Glutamatergic neuron (in vitro differentiated cells): Measurements from ENCODE around the gene VEGFA. TPM values are rescaled to one million over a fixed set of nuclear protein-coding genes. Genes with fewer than 3 reads are reported as not detected.
"Not testable (repeated sequence)": the region's sequence is repeated elsewhere in the genome, so short reads cannot be mapped to it uniquely, and the experiment has no call there.

Experiments
- DNase-seq: peaks from one replicate; pipeline ENCODE4 v3.0.0; 2022
- H3K27ac Mint-ChIP-seq: one replicate; pipeline ENCODE4 v1.8.0; 2020; ENCODE audit warnings: mild to moderate bottlenecking, mixed read lengths, inconsistent platforms; ENCODE audit not compliant: unreplicated experiment
- H3K27me3 Mint-ChIP-seq: one replicate; pipeline ENCODE4 v1.8.0; 2020; ENCODE audit warnings: mild to moderate bottlenecking, moderate library complexity, mixed read lengths, inconsistent platforms; ENCODE audit not compliant: unreplicated experiment
- H3K36me3 Mint-ChIP-seq: one replicate; pipeline ENCODE4 v1.8.0; 2020; ENCODE audit warnings: mild to moderate bottlenecking, mixed read lengths, inconsistent platforms; ENCODE audit not compliant: unreplicated experiment
- H3K4me1 Mint-ChIP-seq: one replicate; pipeline ENCODE4 v1.8.0; 2020; ENCODE audit warnings: mild to moderate bottlenecking, low read depth, mixed read lengths, inconsistent platforms; ENCODE audit not compliant: unreplicated experiment
- H3K4me3 Mint-ChIP-seq: one replicate; pipeline ENCODE4 v1.8.0; 2020; ENCODE audit warnings: mild to moderate bottlenecking, mixed read lengths, inconsistent platforms; ENCODE audit not compliant: unreplicated experiment
- H3K9me3 Mint-ChIP-seq: one replicate; pipeline ENCODE4 v1.8.0; 2020; ENCODE audit warnings: mild to moderate bottlenecking, moderate library complexity, mixed read lengths, inconsistent platforms; ENCODE audit not compliant: unreplicated experiment
- total RNA-seq: library from RNA; stranded (reverse); fragmentation: NEBNext Ultra II Directional; extraction: Animal tissue kit (Norgen Biotek cat#: 25700); gene quantifications from one replicate; pipeline ENCODE4 v1.2.1, GENCODE V29; 2021; ENCODE audit not compliant: unreplicated experiment
- TF ChIP-seq, protein P1 (sequence below): fragments of 200-600 bp; sonication (generic); IDR thresholded peaks from one replicate; pipeline ENCODE4 v1.5.0; 2021; ENCODE audit not compliant: partially characterized antibody, unreplicated experiment

VEGFA gene
- total RNA-seq, 1 donor from 2014 or later = 21.6 TPM

DNA sequence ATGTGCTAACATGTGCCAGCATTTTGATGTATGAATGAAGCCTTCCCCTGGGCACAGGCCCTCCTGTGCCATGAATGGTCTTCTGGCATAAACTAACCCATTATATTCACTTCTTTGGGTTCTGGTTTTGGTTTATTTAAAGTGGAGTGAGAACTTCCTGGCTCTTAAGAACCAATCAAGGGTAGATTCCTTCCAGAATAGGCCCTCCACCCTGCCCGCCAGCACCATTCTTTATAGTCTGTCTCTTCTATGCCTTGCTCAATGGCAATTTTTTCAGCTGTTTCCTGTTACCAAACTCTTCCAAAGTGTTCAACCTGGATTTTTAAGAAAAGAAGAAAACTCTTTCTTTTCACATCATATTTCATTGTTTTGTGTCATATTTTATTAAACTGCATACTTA, 44.1 kb downstream of the VEGFA start:
- Mint-ChIP-seq H3K4me1 (peaks cover 14% of the 10 kb centered on the region), H3K27ac (no peak overlapping the region), H3K36me3 (peaks cover 4% of the 10 kb centered on the region), H3K9me3 (peaks cover 1% of the 10 kb centered on the region), H3K4me3 (no peak overlapping the region), H3K27me3 (peaks cover 4% of the 10 kb centered on the region)
- TF ChIP-seq, protein P1, sequence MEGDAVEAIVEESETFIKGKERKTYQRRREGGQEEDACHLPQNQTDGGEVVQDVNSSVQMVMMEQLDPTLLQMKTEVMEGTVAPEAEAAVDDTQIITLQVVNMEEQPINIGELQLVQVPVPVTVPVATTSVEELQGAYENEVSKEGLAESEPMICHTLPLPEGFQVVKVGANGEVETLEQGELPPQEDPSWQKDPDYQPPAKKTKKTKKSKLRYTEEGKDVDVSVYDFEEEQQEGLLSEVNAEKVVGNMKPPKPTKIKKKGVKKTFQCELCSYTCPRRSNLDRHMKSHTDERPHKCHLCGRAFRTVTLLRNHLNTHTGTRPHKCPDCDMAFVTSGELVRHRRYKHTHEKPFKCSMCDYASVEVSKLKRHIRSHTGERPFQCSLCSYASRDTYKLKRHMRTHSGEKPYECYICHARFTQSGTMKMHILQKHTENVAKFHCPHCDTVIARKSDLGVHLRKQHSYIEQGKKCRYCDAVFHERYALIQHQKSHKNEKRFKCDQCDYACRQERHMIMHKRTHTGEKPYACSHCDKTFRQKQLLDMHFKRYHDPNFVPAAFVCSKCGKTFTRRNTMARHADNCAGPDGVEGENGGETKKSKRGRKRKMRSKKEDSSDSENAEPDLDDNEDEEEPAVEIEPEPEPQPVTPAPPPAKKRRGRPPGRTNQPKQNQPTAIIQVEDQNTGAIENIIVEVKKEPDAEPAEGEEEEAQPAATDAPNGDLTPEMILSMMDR = no peak
- DNase-seq = no peak

DNA sequence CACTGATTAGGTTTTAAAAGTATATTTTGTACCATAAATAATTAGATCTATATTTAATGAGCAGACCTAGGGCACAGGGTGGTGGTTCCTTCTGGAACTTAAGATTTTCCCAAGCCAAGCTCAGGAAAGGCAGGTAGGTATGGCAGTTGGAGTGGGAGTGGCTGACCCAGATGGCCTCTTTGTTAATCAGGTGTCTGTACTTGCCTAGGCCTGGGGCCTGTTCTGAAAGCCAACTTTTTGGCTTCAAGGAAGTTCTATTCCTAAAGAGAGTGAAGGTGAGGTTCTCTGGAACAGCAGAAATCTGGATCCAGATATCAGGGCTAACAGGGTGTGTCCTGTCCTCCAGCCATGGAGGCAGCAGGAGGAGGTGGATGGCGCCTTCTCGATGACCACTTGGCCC, 44.9 kb downstream of the VEGFA start:
- TF ChIP-seq, protein P1 = no peak
- no peak for DNase-seq
- peaks cover 4% of the 10 kb centered on the region for H3K36me3 Mint-ChIP-seq
- H3K27ac Mint-ChIP-seq = no peak overlapping the region
- peaks cover 4% of the 10 kb centered on the region for H3K27me3 Mint-ChIP-seq
- peaks cover 1% of the 10 kb centered on the region for H3K9me3 Mint-ChIP-seq
- peaks cover 16% of the 10 kb centered on the region for H3K4me1 Mint-ChIP-seq
- no peak overlapping the region for H3K4me3 Mint-ChIP-seq

DNA sequence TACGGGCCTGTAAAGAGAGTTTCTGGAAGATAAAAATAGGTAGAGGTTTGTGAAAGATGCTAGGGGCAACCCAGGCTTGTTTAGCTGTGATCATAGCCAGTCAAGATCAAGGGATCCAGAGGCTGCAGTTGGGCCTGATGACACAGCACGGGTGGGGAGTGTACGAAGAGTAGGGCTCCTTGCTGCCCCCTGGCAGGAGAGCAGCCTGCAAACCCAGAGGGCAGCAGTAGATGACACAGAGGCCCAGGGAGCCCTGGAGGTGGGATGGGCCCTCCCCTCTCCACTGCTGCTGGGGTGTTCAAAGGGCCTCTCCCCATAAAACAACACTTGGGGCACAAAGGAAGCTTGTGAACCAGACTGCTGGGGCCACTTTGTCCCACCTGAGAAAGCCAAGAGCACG, 47.2 kb downstream of the VEGFA start:
- DNase-seq = no peak
- H3K27me3 Mint-ChIP-seq = peaks cover 5% of the 10 kb centered on the region
- H3K36me3 Mint-ChIP-seq = peaks cover 7% of the 10 kb centered on the region
- no peak overlapping the region for H3K4me3 Mint-ChIP-seq
- H3K9me3 Mint-ChIP-seq = peaks cover 1% of the 10 kb centered on the region
- H3K27ac Mint-ChIP-seq = no peak overlapping the region
- peaks cover 19% of the 10 kb centered on the region for H3K4me1 Mint-ChIP-seq
- TF ChIP-seq, protein P1 = no peak

DNA sequence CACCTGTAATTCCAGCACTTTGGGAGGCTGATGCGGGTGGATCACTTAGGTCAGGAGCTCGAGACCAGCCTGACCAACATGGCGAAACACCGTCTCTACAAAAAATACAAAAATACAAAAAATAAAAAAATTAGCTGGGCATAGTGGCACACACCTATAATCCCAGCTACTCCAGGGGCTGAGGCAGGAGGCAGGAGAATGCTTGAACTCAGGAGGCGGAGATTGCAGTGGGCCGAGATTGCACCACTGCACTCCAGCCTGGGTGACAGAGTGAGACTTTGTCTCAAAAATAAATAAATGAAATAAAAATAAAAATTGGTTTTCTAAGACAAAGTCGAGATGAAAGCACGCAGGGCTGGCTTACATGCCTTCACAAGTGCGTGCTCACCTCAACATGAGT, 49.0 kb downstream of the VEGFA start:
- not testable (repeated sequence) for H3K36me3 Mint-ChIP-seq, H3K27me3 Mint-ChIP-seq, H3K27ac Mint-ChIP-seq, H3K9me3 Mint-ChIP-seq, H3K4me3 Mint-ChIP-seq, DNase-seq
- peaks cover 12% of the 10 kb centered on the region for H3K4me1 Mint-ChIP-seq

DNA sequence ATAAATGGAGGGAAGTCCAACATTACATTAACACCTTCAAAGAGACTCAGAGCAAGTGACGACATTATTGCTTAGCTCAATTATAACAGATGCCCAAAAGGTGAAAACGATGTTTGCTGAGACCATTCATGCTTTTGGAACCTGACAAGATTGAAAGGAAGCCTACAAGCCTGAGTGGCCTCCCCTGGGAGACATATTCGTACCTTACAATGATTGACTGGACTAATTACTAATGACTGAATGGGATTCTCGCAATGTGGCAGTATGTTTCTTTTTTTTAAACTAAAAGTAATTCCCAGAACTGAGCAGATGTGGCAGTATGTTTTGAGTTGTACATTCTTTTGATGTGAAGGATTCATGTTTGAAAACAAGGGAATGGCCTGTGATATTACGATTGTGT, 49.9 kb downstream of the VEGFA start:
- Mint-ChIP-seq H3K4me1 (peaks cover 12% of the 10 kb centered on the region), H3K9me3 (no peaks in the 10 kb centered on the region), H3K27ac (no peak overlapping the region), H3K27me3 (peaks cover 5% of the 10 kb centered on the region), H3K4me3 (no peak overlapping the region), H3K36me3 (peaks cover 7% of the 10 kb centered on the region)
- no peak for DNase-seq
- TF ChIP-seq, protein P1 = no peak

DNA sequence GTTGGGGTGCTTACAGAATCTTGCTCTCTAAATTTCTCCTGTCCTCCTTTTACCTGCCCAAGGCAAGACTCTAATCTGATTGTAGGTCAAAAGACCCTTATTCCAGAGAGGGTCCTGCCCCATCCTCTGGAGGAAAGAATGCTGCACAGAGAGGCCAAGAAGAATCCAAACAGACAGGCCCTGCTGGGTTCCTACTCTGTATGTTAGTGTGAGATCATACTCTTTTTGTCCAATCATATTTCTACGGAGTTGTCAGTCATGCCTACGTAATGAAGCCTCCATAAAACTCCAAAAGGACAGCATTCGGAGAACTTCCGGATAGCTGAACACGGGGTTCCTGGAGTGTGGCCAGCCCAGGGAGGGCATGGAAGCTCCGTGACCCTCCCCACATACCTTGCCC, 50.5 kb downstream of the VEGFA start:
- DNase-seq = no peak
- Mint-ChIP-seq H3K9me3 (no peaks in the 10 kb centered on the region), H3K4me1 (peaks cover 12% of the 10 kb centered on the region), H3K27me3 (peaks cover 5% of the 10 kb centered on the region), H3K27ac (no peak overlapping the region), H3K4me3 (no peak overlapping the region), H3K36me3 (peaks cover 7% of the 10 kb centered on the region)
- TF ChIP-seq, protein P1 = no peak
